GM12865 (cell line): ENCODE measurements around the gene ITSN1.

Source experiments
- DNase-seq: peaks from one replicate; pipeline ENCODE4 v3.0.0; 2010; ENCODE audit warnings: low read depth
- H3K4me3 ChIP-seq: 2 replicates; pipeline ENCODE4 v1.5.1; 2011; ENCODE audit warnings: mild to moderate bottlenecking, low read depth, low read length, control low read depth
- CTCF ChIP-seq: IDR thresholded peaks from 2 replicates; pipeline ENCODE4 v1.5.1; 2011; ENCODE audit warnings: low read length, control low read depth, low read depth, inconsistent platforms; ENCODE audit not compliant: insufficient read depth; ENCODE audit errors: missing control alignments

ITSN1 gene

GRCh38 chr21:33895356-33895755 is 253.1 kb downstream of the ITSN1 start:
- TF ChIP-seq CTCF = no peak
- no peak overlapping the region for H3K4me3 ChIP-seq
- no peak for DNase-seq

- no peak for DNase-seq
- no peak for TF ChIP-seq CTCF
- no peak overlapping the region for H3K4me3 ChIP-seq
Measured at GRCh38 chr21:33896691-33897090, 254.4 kb downstream of the ITSN1 start.

GRCh38 chr21:33897098-33897497 is 254.8 kb downstream of the ITSN1 start:
- H3K4me3 ChIP-seq = no peak overlapping the region
- no peak for TF ChIP-seq CTCF
- DNase-seq = no peak

- no peak overlapping the region for H3K4me3 ChIP-seq
- TF ChIP-seq CTCF = no peak
- DNase-seq = no peak
Measured at GRCh38 chr21:33897739-33898138, 255.4 kb downstream of the ITSN1 start.

GRCh38 chr21:33898586-33898985 is 256.3 kb downstream of the ITSN1 start:
- DNase-seq = no peak
- H3K4me3 ChIP-seq = no peak overlapping the region
- no peak for TF ChIP-seq CTCF

- H3K4me3 ChIP-seq = no peak overlapping the region
- DNase-seq = no peak
- no peak for TF ChIP-seq CTCF
Measured at GRCh38 chr21:33899199-33899598, 256.9 kb downstream of the ITSN1 start.

- TF ChIP-seq CTCF = peak; percentile 32
- H3K4me3 ChIP-seq = no peak overlapping the region
- peak; percentile 39 for DNase-seq
Measured at GRCh38 chr21:33901412-33902288, 259.3 kb downstream of the ITSN1 start.
